Esophagus squamous epithelium (tissue), 4 donors: Measurements from ENCODE around the gene CRYZL1.

ENCODE experiments used
- POLR2A ChIP-seq, 4 donors: fragments of 450-650 bp; IDR thresholded peaks; one replicate each; pipeline ENCODE4 v1.6.1; 2017; ENCODE audit warnings: antibody characterized with exemption in 4 of 4, mild to moderate bottlenecking in 4 of 4, moderate library complexity in 3 of 4
- TF ChIP-seq, protein P1 (sequence below), 6 experiments: fragments of 450-650 bp in 4 of 6; fragments of 200-600 bp in 2 of 6; sonication (generic) in 2 of 6; IDR thresholded peaks; one replicate each; pipeline ENCODE4 v1.5.1; 2016 to 2019; ENCODE audit warnings: antibody characterized with exemption in 6 of 6, mild to moderate bottlenecking in 4 of 6, moderate library complexity in 4 of 6

GRCh38 chr21:33674226-33674625 lies 32.7 kb upstream of the CRYZL1 start:
- TF ChIP-seq POLR2A (IDR thresholded peaks at IDR 0.05) = no peak
- TF ChIP-seq, protein P1, sequence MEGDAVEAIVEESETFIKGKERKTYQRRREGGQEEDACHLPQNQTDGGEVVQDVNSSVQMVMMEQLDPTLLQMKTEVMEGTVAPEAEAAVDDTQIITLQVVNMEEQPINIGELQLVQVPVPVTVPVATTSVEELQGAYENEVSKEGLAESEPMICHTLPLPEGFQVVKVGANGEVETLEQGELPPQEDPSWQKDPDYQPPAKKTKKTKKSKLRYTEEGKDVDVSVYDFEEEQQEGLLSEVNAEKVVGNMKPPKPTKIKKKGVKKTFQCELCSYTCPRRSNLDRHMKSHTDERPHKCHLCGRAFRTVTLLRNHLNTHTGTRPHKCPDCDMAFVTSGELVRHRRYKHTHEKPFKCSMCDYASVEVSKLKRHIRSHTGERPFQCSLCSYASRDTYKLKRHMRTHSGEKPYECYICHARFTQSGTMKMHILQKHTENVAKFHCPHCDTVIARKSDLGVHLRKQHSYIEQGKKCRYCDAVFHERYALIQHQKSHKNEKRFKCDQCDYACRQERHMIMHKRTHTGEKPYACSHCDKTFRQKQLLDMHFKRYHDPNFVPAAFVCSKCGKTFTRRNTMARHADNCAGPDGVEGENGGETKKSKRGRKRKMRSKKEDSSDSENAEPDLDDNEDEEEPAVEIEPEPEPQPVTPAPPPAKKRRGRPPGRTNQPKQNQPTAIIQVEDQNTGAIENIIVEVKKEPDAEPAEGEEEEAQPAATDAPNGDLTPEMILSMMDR (IDR thresholded peaks at IDR 0.05) = no peak
